D721Med (cell line): ENCODE results near the gene SLC25A30.

Source experiments
- DNase-seq: peaks from one replicate; pipeline ENCODE4 v3.0.0; 2011; ENCODE audit warnings: low spot score; ENCODE audit not compliant: insufficient read length
- FAIRE-seq: peaks from 2 replicates; lab custom pipeline; 2011; peaks lifted over from hg19 to GRCh38; lab: Jason Lieb, UNC
- TF ChIP-seq, protein P1 (sequence below): IDR thresholded peaks from 2 replicates; pipeline ENCODE4 v1.5.1; 2012; ENCODE audit warnings: mild to moderate bottlenecking, control low read depth; ENCODE audit not compliant: insufficient read depth; ENCODE audit errors: missing control alignments

Gene SLC25A30

DNA sequence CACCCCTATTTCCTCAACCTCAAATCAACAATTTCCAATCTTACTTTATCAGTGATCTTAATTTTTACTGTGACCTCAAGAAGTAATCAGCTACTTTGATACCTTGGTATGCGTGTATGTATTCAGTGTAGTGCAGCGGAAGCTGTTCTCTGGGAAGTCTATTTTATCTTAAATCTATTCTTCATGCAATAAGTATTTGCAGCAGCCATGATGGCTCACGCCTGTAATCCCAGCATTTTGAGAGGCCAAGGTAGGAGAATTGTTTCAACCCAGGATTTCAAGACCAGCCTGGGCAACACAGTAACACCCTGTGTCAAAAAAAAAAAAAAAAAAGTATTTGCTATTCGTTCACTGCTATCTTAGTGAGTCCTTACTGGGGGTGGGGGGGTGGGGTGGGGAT lies 6.5 kb downstream of the SLC25A30 start:
- TF ChIP-seq, protein P1, sequence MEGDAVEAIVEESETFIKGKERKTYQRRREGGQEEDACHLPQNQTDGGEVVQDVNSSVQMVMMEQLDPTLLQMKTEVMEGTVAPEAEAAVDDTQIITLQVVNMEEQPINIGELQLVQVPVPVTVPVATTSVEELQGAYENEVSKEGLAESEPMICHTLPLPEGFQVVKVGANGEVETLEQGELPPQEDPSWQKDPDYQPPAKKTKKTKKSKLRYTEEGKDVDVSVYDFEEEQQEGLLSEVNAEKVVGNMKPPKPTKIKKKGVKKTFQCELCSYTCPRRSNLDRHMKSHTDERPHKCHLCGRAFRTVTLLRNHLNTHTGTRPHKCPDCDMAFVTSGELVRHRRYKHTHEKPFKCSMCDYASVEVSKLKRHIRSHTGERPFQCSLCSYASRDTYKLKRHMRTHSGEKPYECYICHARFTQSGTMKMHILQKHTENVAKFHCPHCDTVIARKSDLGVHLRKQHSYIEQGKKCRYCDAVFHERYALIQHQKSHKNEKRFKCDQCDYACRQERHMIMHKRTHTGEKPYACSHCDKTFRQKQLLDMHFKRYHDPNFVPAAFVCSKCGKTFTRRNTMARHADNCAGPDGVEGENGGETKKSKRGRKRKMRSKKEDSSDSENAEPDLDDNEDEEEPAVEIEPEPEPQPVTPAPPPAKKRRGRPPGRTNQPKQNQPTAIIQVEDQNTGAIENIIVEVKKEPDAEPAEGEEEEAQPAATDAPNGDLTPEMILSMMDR, result no peak
- FAIRE-seq, result no peak

DNA sequence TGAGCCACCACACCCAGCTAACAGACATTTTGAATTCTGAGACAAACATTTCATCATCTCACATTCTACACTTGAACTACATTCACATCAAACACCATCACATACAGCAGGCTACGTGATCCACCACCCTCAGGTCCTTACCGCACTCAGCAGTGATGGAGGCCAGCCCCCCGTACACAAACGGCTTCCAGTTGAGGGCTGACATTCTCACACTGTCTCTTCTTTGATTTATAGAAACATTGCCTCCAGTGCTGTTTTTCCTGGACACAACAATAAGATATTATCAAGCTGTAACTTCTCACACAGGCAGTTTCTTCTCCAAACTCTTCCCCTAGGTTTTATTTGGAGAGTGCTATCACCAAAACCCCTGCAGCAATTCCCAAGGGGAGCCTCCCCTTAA lies 7.0 kb downstream of the SLC25A30 start:
- TF ChIP-seq, protein P1, result no peak
- no peak for FAIRE-seq

More for the DNA sequence above, 6.5 kb downstream of the SLC25A30 start:
- no peak for DNase-seq

DNA sequence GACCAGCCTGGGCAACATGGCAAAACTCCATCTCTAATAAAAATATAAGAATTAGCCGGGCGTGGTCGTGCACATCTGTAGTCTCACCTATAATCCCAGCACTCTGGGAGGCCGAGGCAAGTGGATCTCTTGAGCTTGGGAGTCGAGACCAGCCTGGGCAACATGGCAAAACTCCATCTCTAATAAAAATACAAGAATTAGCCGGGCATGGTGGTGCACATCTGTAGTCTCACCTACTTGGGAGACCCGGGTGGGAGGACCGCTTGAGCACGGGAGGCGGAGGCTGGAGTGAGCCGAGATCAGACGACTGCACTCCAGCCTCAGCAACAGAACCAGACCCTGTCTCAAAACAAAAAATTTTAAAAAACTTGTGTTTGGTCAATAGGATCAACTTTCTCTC lies 7.7 kb downstream of the SLC25A30 start:
- FAIRE-seq (no peak), DNase-seq (no peak)
- TF ChIP-seq, protein P1, result no peak

More for the DNA sequence above, 7.0 kb downstream of the SLC25A30 start:
- DNase-seq, result no peak

DNA sequence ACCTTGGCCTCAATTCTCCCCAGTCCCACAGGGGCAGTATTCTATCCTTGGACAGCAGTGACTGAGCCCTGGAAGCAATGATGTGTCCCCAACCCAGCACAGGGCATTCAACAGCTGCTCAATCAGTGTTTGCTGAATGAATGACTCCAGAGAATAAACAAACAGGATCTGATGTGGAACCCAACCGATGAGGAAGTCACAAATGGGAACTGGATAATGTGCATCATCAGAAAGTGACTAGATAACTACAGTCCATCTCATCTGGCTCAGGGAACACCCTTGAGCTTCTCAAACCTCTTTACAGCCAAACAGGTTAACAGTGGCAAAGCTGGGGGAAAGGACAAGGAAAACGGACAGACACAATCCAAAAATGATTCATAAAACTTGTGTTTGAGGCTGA lies 8.2 kb downstream of the SLC25A30 start:
- DNase-seq (no peak), FAIRE-seq (no peak)
- TF ChIP-seq, protein P1, result no peak

DNA sequence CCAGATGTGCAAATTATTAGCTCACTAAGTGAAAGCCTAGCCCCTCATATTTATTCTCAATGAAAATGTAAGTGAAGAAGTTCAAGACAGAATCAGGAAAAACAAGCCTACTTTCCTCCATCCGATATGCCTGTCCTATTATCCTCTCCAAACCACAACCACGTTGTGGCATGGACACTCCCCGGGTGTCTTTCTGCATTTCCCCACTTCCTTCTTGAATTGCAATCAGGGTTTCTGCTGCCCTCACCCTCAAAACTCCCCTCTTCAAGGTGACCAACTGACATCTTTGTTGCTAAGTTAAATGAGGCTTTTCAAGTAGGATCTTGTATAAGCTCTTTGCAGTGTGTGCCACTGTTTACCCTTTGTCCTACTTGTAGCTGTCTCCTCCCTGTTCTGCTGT lies 11.8 kb downstream of the SLC25A30 start:
- no peak for FAIRE-seq
- DNase-seq, result no peak
- TF ChIP-seq, protein P1, result no peak

DNA sequence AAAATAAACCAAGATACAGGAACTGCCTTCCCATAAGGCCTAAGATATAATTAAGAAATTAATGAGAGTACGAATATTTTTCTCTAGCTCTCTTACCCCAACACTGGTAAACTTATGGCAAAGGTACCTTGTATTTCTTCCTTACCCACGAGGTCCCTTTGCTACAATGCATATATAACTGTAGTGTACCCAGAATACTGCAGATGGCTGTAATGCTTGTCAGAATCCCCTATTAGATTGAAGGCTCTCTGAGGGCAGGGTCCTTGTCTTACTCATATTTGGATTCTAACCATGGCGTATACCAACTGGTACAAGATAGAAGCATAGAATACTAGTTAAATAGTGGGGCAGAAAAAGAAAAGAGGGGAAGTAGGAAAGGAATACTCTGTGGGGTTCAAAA lies 15.1 kb downstream of the SLC25A30 start:
- DNase-seq (no peak), FAIRE-seq (no peak)
- TF ChIP-seq, protein P1, result no peak

DNA sequence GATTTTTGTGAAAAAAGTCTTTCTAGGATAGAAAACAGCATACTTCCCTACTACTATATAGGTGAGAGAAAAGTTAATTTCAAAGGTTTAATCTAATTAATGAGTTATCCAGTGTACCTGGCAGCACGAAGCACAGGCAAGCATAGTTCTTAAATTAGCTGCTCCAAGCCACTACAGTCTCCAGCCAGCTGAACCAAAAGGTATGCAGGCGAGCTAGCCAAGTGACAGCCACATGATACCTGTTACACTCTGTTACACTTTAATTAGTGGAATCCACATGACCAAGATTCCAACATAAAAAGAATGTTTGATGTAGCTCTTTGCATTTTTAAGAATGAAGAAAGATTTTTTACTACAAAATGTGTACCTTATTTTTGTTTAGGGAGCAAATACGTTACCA lies 15.5 kb downstream of the SLC25A30 start:
- TF ChIP-seq, protein P1, result no peak
- no peak for FAIRE-seq

More for the DNA sequence above, 15.5 kb downstream of the SLC25A30 start:
- DNase-seq, result no peak
